H1 (cell line): Measurements from ENCODE around the gene DPYSL4. TPM values are rescaled to one million over a fixed set of nuclear protein-coding genes. Genes with fewer than 3 reads are reported as not detected.

Experiments
- SRF ChIP-seq: IDR thresholded peaks from 2 replicates; pipeline ENCODE4 v1.6.1; 2011; ENCODE audit warnings: mild to moderate bottlenecking, low read depth, low read length, moderate library complexity
- polyA plus RNA-seq, 7 experiments: library from polyadenylated mRNA; depleted of rRNA in 3 of 7; stranded (reverse) in 5 of 7; unstranded in 2 of 7; fragments of >200 nt in 5 of 7; fragments of 200-250 nt in 2 of 7; gene quantifications; 1 replicate in 5 of 7; 2 replicates in 1 of 7; 4 replicates in 1 of 7; pipeline versions ENCODE4 v1.2.1 to v1.2.3, GENCODE V29; 2011 to 2013; ENCODE audit warnings: missing spikeins in 2 of 7, mixed read lengths in 2 of 7
- total RNA-seq: library from RNA; stranded (reverse); fragmentation: NEBNext Ultra II Directional; extraction: Animal tissue kit (Norgen Biotek cat#: 25700); gene quantifications from 2 replicates; pipeline ENCODE4 v1.2.1, GENCODE V29; 2021

DPYSL4 gene
- total and polyA plus RNA-seq, 2 of the 8 experiments (the other 6 are each of a cell fraction or from before 2014, with no cell fraction given) = 12.9 to 15.2 TPM

DNA sequence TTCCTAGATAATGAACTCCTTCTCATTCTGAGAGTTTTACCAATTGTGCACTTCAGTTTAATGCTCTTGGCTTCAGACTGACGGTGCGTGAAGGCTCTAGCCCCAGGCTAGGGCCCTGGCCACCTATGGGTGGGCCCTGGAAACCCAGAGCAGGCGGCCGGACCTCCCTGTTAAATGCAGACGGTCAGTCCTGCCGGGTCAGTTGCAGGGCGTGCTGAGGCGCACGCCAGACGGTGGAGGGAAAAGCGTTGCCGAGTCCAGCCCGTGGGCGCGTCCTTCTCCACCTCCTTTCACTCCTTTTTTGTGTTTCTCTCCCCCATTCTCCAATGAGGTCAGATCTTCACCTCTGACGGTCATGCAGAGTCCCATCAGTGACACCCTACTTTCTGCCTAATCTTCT is 2.3 kb downstream of the DPYSL4 start (continued):
- no peak for TF ChIP-seq SRF
